HG03520 (cell line): ENCODE results near the gene GPD2.
"Not testable (repeated sequence)": the region's sequence is repeated elsewhere in the genome, so short reads cannot be mapped to it uniquely, and the experiment has no call there.

Experiments
- ATAC-seq: cut with Tn5 transposase; IDR thresholded peaks from one replicate; pipeline ENCODE4 v1.9.1; 2021; ENCODE audit warnings: mild to moderate bottlenecking, moderate library complexity; ENCODE audit not compliant: unreplicated experiment

Gene GPD2

GRCh38 chr2:156522864-156523440, 86.8 kb downstream of the GPD2 start:
- no peak for ATAC-seq

- ATAC-seq = peak; percentile 95
Measured at GRCh38 chr2:156526950-156527636, 90.9 kb downstream of the GPD2 start.

- ATAC-seq = not testable (repeated sequence)
Measured at GRCh38 chr2:156528583-156528982, 92.4 kb downstream of the GPD2 start.

GRCh38 chr2:156532989-156533388, 96.8 kb downstream of the GPD2 start:
- ATAC-seq = peak; percentile 53

- no peak for ATAC-seq
Measured at GRCh38 chr2:156536534-156536933, 100.4 kb downstream of the GPD2 start.

GRCh38 chr2:156537141-156537540, 101.0 kb downstream of the GPD2 start:
- no peak for ATAC-seq

GRCh38 chr2:156538083-156538504, 101.9 kb downstream of the GPD2 start:
- peak; percentile 75 for ATAC-seq

- ATAC-seq = no peak
Measured at GRCh38 chr2:156539086-156539860, 103.1 kb downstream of the GPD2 start.

- ATAC-seq = no peak
Measured at GRCh38 chr2:156540706-156541105, 104.5 kb downstream of the GPD2 start.

GRCh38 chr2:156541229-156541628, 105.0 kb downstream of the GPD2 start:
- ATAC-seq = no peak

- ATAC-seq = no peak
Measured at GRCh38 chr2:156541706-156542105, 105.5 kb downstream of the GPD2 start.

- ATAC-seq = no peak
Measured at GRCh38 chr2:156548413-156548812, 112.2 kb downstream of the GPD2 start.

GRCh38 chr2:156553714-156554442, 117.7 kb downstream of the GPD2 start:
- ATAC-seq = no peak

GRCh38 chr2:156561326-156561725, 125.1 kb downstream of the GPD2 start:
- no peak for ATAC-seq

GRCh38 chr2:156562124-156562523, 125.9 kb downstream of the GPD2 start:
- ATAC-seq = no peak

GRCh38 chr2:156563994-156564753, 128.0 kb downstream of the GPD2 start:
- no peak for ATAC-seq

- ATAC-seq = no peak
Measured at GRCh38 chr2:156565066-156565710, 129.0 kb downstream of the GPD2 start.

GRCh38 chr2:156573710-156574109, 137.5 kb downstream of the GPD2 start:
- ATAC-seq = peak; percentile 69

- ATAC-seq = no peak
Measured at GRCh38 chr2:156574112-156574511, 137.9 kb downstream of the GPD2 start.

- ATAC-seq = no peak
Measured at GRCh38 chr2:156576005-156576404, 139.8 kb downstream of the GPD2 start.
